Brain microvascular endothelial cell (primary cell): Measurements from ENCODE around the gene HSPA1B.

Experiments
- DNase-seq: peaks from one replicate; pipeline ENCODE4 v3.0.0-alpha.2; 2020
- H3K27ac ChIP-seq: fragments of 250-450 bp; sonication (Bioruptor Pico); 2 replicates; pipeline ENCODE4 v1.5.1; 2020; ENCODE audit warnings: mild to moderate bottlenecking, moderate library complexity
- H3K27me3 ChIP-seq: fragments of 250-450 bp; sonication (Bioruptor Pico); replicated peaks from 2 replicates; pipeline ENCODE4 v1.5.1; 2020; ENCODE audit warnings: mild to moderate bottlenecking
- H3K36me3 ChIP-seq: fragments of 250-450 bp; sonication (Bioruptor Pico); replicated peaks from 2 replicates; pipeline ENCODE4 v1.5.1; 2020; ENCODE audit warnings: mild to moderate bottlenecking
- H3K4me3 ChIP-seq: 2 replicates; pipeline ENCODE4 v1.5.1; 2011; ENCODE audit warnings: low read depth, mild to moderate bottlenecking, control low read depth, low read length, moderate library complexity
- in situ Hi-C: cut with HindIII; loops from 2 replicates; pipeline ENCODE4 v1.10.0; 2017; ENCODE audit warnings: low sequenced_read_pairs, low pct_ligation_motif_present
- TF ChIP-seq, protein P1 (sequence below): IDR thresholded peaks from 2 replicates; pipeline ENCODE4 v1.5.1; 2011; ENCODE audit warnings: low read depth, mild to moderate bottlenecking, moderate library complexity, low read length, control low read depth, inconsistent platforms; ENCODE audit errors: missing control alignments

The HSPA1B gene

GRCh38 chr6:31858707-31859106, 31.2 kb downstream of the HSPA1B start:
- H3K27ac ChIP-seq = no peak overlapping the region
- in situ Hi-C loops = no loop called here
- TF ChIP-seq, protein P1, sequence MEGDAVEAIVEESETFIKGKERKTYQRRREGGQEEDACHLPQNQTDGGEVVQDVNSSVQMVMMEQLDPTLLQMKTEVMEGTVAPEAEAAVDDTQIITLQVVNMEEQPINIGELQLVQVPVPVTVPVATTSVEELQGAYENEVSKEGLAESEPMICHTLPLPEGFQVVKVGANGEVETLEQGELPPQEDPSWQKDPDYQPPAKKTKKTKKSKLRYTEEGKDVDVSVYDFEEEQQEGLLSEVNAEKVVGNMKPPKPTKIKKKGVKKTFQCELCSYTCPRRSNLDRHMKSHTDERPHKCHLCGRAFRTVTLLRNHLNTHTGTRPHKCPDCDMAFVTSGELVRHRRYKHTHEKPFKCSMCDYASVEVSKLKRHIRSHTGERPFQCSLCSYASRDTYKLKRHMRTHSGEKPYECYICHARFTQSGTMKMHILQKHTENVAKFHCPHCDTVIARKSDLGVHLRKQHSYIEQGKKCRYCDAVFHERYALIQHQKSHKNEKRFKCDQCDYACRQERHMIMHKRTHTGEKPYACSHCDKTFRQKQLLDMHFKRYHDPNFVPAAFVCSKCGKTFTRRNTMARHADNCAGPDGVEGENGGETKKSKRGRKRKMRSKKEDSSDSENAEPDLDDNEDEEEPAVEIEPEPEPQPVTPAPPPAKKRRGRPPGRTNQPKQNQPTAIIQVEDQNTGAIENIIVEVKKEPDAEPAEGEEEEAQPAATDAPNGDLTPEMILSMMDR = no peak
- H3K36me3 ChIP-seq = peaks cover 20% of the 10 kb centered on the region
- no peak overlapping the region for H3K4me3 ChIP-seq
- H3K27me3 ChIP-seq = no peaks in the 10 kb centered on the region
- DNase-seq = no peak

DNA sequence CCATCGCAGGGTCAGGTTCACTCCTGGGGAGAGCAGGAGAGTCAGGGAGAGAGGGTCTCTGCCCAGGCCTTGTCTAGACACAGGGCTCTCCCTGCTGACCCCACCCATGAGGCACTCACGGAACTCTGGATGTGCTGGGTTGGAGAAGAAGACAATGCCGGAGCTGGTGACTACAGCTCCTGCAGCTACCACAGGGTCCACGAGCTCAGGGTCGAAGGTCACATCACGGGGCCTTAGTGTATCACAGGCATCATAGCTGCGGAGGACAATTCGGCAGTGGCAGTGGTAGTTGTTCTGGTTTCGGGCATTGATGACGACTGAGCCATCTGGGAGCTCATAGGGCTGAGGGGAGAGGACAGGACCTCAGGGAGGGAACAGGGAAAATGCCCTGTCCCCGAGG, 32.4 kb downstream of the HSPA1B start:
- H3K4me3 ChIP-seq = no peak overlapping the region
- TF ChIP-seq, protein P1 = no peak
- peaks cover 20% of the 10 kb centered on the region for H3K36me3 ChIP-seq
- H3K27ac ChIP-seq = no peak overlapping the region
- no peak for DNase-seq
- in situ Hi-C loops = no loop called here
- H3K27me3 ChIP-seq = no peaks in the 10 kb centered on the region

DNA sequence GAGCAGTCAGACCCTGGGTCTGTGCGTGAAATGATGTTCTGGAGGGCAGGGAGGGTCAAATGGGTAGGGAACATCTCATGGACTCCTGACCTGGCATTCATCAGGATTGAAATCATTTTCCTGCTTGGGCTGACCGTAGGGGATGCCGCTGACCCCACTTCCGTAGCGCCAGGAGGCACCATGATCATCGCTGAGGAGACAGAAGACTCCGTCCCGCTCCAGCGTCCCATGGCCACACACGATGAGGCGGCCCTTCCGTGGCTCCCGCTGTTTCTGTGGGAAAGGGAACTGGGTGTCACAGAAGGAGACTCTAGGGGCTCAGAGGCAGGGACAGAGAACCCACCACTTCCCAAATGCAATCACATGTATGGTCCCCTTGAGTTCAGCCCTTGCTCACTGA, 32.8 kb downstream of the HSPA1B start:
- in situ Hi-C loops = no loop called here
- H3K27ac ChIP-seq = no peak overlapping the region
- H3K4me3 ChIP-seq = no peak overlapping the region
- peaks cover 20% of the 10 kb centered on the region for H3K36me3 ChIP-seq
- no peaks in the 10 kb centered on the region for H3K27me3 ChIP-seq
- no peak for DNase-seq
- TF ChIP-seq, protein P1 = no peak

DNA sequence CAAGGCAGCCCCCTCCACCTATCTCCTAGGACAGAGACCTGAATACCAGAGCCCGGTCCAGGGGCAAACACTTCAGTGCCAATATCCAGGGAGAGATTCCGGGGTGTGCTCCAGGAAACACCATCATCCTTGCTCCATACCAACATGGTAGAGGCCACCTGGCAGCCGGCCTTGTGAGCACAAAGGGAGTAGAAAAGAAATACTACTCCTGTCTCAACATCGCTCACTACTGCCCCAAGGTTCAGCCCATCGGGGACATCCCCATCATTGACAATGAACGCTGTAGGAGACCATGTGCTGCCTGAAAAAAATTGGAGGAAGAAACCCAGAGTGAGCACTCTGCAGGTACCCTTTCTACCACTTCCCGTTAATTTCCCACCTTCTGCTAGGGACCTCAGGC, 33.6 kb downstream of the HSPA1B start:
- DNase-seq = no peak
- TF ChIP-seq, protein P1 = no peak
- no peak overlapping the region for H3K27ac ChIP-seq
- no peaks in the 10 kb centered on the region for H3K27me3 ChIP-seq
- peaks cover 20% of the 10 kb centered on the region for H3K36me3 ChIP-seq
- in situ Hi-C loops = no loop called here
- no peak overlapping the region for H3K4me3 ChIP-seq

DNA sequence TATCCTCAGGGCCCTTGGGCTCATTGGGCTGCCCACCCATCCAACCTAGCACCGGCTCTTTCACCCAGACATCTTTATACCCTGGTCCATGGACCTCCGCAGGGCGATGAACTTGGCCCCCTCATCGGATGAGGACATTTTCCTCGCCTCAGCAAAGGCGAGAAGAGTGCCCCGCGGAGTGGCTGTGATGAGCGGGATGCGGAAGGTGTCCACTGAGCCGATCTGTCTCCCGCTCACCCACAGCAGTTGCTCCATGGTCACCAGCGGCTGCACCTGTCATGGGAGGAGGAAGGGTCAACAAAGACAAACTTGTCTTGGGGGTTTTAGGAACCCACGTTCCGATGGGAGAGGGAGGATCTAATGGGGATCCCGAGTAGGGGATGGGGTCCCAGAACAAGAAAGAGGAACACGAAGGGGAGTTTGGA, 34.4 kb downstream of the HSPA1B start:
- H3K4me3 ChIP-seq = peak overlapping the region; percentile 94
- TF ChIP-seq, protein P1 = no peak
- peaks cover 20% of the 10 kb centered on the region for H3K36me3 ChIP-seq
- DNase-seq = no peak
- in situ Hi-C loops = no loop called here
- H3K27ac ChIP-seq = peak overlapping the region; percentile 87
- H3K27me3 ChIP-seq = no peaks in the 10 kb centered on the region
